ENCODE results near the gene ZNHIT1.

Gene ZNHIT1

GRCh38 chr7:101207459-101207858, 10.5 kb upstream of the ZNHIT1 start:
- ATAC-seq, result no peak
- TF ChIP-seq OSR1 (CRISPR knock-in tag; IDR thresholded peaks at IDR 0.05), result no peak
- TF ChIP-seq ZC3H10 (CRISPR knock-in tag; IDR thresholded peaks at IDR 0.05), result no peak
- no peak for TF ChIP-seq BACH2 (CRISPR knock-in tag; IDR thresholded peaks at IDR 0.05; ENCODE audit: borderline replicate concordance)
- TF ChIP-seq CSDC2 (CRISPR knock-in tag; IDR thresholded peaks at IDR 0.05), result no peak
- TF ChIP-seq ZNF565 (CRISPR knock-in tag; conservative IDR thresholded peaks at IDR 0.05; ENCODE audit: low read depth), result no peak
- no peak for TF ChIP-seq CREB5 (CRISPR knock-in tag; IDR thresholded peaks at IDR 0.05; ENCODE audit: low read depth)
- no peak for TF ChIP-seq CSRNP3 (CRISPR knock-in tag; IDR thresholded peaks at IDR 0.05)
- no peak for TF ChIP-seq POU6F1 (CRISPR knock-in tag; IDR thresholded peaks at IDR 0.05; ENCODE audit: borderline replicate concordance, low read depth)
- TF ChIP-seq ESRRG (CRISPR knock-in tag; IDR thresholded peaks at IDR 0.05), result no peak
- no peak for TF ChIP-seq ZFP30 (CRISPR knock-in tag; IDR thresholded peaks at IDR 0.05)
- no peak for TF ChIP-seq TCF4 (CRISPR knock-in tag; IDR thresholded peaks at IDR 0.05; ENCODE audit: borderline replicate concordance)
- TF ChIP-seq PATZ1 (CRISPR knock-in tag; IDR thresholded peaks at IDR 0.05; ENCODE audit: borderline replicate concordance), result no peak
- no peak for TF ChIP-seq ZNF70 (CRISPR knock-in tag; IDR thresholded peaks at IDR 0.05)
- no peak for TF ChIP-seq GLIS3 (CRISPR knock-in tag; IDR thresholded peaks at IDR 0.05)
- TF ChIP-seq ZNF8 (CRISPR knock-in tag; IDR thresholded peaks at IDR 0.05), result no peak

- TF ChIP-seq, protein P1, sequence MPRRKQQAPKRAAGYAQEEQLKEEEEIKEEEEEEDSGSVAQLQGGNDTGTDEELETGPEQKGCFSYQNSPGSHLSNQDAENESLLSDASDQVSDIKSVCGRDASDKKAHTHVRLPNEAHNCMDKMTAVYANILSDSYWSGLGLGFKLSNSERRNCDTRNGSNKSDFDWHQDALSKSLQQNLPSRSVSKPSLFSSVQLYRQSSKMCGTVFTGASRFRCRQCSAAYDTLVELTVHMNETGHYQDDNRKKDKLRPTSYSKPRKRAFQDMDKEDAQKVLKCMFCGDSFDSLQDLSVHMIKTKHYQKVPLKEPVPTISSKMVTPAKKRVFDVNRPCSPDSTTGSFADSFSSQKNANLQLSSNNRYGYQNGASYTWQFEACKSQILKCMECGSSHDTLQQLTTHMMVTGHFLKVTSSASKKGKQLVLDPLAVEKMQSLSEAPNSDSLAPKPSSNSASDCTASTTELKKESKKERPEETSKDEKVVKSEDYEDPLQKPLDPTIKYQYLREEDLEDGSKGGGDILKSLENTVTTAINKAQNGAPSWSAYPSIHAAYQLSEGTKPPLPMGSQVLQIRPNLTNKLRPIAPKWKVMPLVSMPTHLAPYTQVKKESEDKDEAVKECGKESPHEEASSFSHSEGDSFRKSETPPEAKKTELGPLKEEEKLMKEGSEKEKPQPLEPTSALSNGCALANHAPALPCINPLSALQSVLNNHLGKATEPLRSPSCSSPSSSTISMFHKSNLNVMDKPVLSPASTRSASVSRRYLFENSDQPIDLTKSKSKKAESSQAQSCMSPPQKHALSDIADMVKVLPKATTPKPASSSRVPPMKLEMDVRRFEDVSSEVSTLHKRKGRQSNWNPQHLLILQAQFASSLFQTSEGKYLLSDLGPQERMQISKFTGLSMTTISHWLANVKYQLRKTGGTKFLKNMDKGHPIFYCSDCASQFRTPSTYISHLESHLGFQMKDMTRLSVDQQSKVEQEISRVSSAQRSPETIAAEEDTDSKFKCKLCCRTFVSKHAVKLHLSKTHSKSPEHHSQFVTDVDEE (CRISPR knock-in tag; IDR thresholded peaks at IDR 0.05), result no peak
- TF ChIP-seq POU6F1 (CRISPR knock-in tag; IDR thresholded peaks at IDR 0.05; ENCODE audit: borderline replicate concordance, low read depth), result no peak
- no peak for TF ChIP-seq CSDC2 (CRISPR knock-in tag; IDR thresholded peaks at IDR 0.05)
- no peak for TF ChIP-seq TOX (CRISPR knock-in tag; IDR thresholded peaks at IDR 0.05; ENCODE audit: borderline replicate concordance)
- TF ChIP-seq PATZ1 (CRISPR knock-in tag; IDR thresholded peaks at IDR 0.05; ENCODE audit: borderline replicate concordance), result no peak
- no peak for TF ChIP-seq RARB (CRISPR knock-in tag; IDR thresholded peaks at IDR 0.05)
- TF ChIP-seq CSRNP3 (CRISPR knock-in tag; IDR thresholded peaks at IDR 0.05), result no peak
- no peak for TF ChIP-seq OSR1 (CRISPR knock-in tag; IDR thresholded peaks at IDR 0.05)
- TF ChIP-seq GLIS3 (CRISPR knock-in tag; IDR thresholded peaks at IDR 0.05), result no peak
- no peak for TF ChIP-seq ZC3H10 (CRISPR knock-in tag; IDR thresholded peaks at IDR 0.05)
- no peak for TF ChIP-seq BACH2 (CRISPR knock-in tag; IDR thresholded peaks at IDR 0.05; ENCODE audit: borderline replicate concordance)
- no peak for TF ChIP-seq ZNF70 (CRISPR knock-in tag; IDR thresholded peaks at IDR 0.05)
- no peak for TF ChIP-seq ZFP3 (CRISPR knock-in tag; IDR thresholded peaks at IDR 0.05)
- TF ChIP-seq ZNF565 (CRISPR knock-in tag; conservative IDR thresholded peaks at IDR 0.05; ENCODE audit: low read depth), result no peak
- no peak for TF ChIP-seq ESRRG (CRISPR knock-in tag; IDR thresholded peaks at IDR 0.05)
Measured at GRCh38 chr7:101208794-101209193, 9.2 kb upstream of the ZNHIT1 start.

More at GRCh38 chr7:101208794-101209193, 9.2 kb upstream of the ZNHIT1 start:
- no peak for ATAC-seq
